GM23248 (cell line): Measurements from ENCODE around the gene SMAD4.

Source experiments
- EZH2 ChIP-seq: fragments of 200-600 bp; sonication (generic); IDR thresholded peaks from 2 replicates; pipeline ENCODE4 v1.6.1; 2018; ENCODE audit warnings: antibody characterized with exemption, mild to moderate bottlenecking; ENCODE audit not compliant: insufficient read depth, poor library complexity, severe bottlenecking
- EZH2phosphoT487 ChIP-seq: fragments of 200-600 bp; sonication (generic); IDR thresholded peaks from 2 replicates; pipeline ENCODE4 v1.6.1; 2018; ENCODE audit warnings: antibody characterized with exemption, moderate library complexity, mild to moderate bottlenecking, low read depth; ENCODE audit not compliant: insufficient read depth

DNA sequence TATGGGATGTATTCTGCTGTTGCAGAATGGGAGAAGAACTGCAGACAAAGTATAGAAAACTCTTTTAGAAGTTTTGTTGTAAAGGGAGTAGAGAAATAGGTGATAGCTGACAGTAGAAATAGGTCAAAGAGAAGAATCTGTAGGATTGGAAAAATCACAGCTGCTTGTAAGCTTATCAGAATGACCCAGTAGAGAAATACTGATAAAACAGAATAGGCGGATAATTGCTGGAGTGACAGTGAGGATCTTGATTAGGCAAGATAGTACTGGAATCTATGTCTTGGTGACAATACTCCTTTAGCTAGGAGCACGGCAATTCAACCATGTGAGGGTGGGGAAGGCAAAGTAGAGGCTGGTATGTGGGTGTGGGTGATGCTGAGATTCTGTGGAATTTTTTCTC is 4.5 kb upstream of the SMAD4 start:
- TF ChIP-seq EZH2 (no peak), EZH2phosphoT487 (no peak)
